Astrocyte (in vitro differentiated cells and primary cell): Measurements from ENCODE around the gene CACNA1C. TPM values are rescaled to one million over a fixed set of nuclear protein-coding genes. Genes with fewer than 3 reads are reported as not detected.

ENCODE experiments used
- DNase-seq: peaks from one replicate; pipeline ENCODE4 v3.0.0-alpha.2; 2010; ENCODE audit warnings: low read depth
- FAIRE-seq: peaks from 2 replicates; lab custom pipeline; 2011; peaks lifted over from hg19 to GRCh38; lab: Jason Lieb, UNC
- H2AFZ ChIP-seq: 2 replicates; pipeline ENCODE4 v1.6.0; 2012; ENCODE audit warnings: low read depth, low read length, inconsistent platforms
- H3K27ac ChIP-seq: 2 replicates; pipeline ENCODE4 v1.5.1; 2011; ENCODE audit warnings: low read depth, low read length, inconsistent platforms
- H3K27me3 ChIP-seq: 2 replicates; pipeline ENCODE4 v1.6.0; 2011; ENCODE audit warnings: low read length, inconsistent platforms; ENCODE audit not compliant: insufficient read depth
- H3K36me3 ChIP-seq: 2 replicates; pipeline ENCODE4 v1.5.1; 2011; ENCODE audit warnings: low read length, inconsistent platforms; ENCODE audit not compliant: insufficient read depth
- H3K4me1 ChIP-seq: 2 replicates; pipeline ENCODE4 v1.5.1; 2011; ENCODE audit warnings: low read length, inconsistent platforms; ENCODE audit not compliant: insufficient read depth
- H3K4me2 ChIP-seq: 2 replicates; pipeline ENCODE4 v1.6.0; 2012; ENCODE audit warnings: low read length, inconsistent platforms
- H3K4me3 ChIP-seq: 2 replicates; pipeline ENCODE4 v1.5.1; 2011; ENCODE audit warnings: low read depth, mild to moderate bottlenecking, low read length, inconsistent platforms; ENCODE audit not compliant: insufficient read depth
- H3K79me2 ChIP-seq: 2 replicates; pipeline ENCODE4 v1.6.0; 2012; ENCODE audit warnings: mild to moderate bottlenecking, low read length, inconsistent platforms; ENCODE audit not compliant: insufficient read depth
- H3K9ac ChIP-seq: 2 replicates; pipeline ENCODE4 v1.6.0; 2012; ENCODE audit warnings: mild to moderate bottlenecking, low read length, inconsistent platforms
- H3K9me3 ChIP-seq: 2 replicates; pipeline ENCODE4 v1.5.1; 2012; ENCODE audit warnings: low read depth, mild to moderate bottlenecking, low read length, inconsistent platforms; ENCODE audit not compliant: insufficient read depth
- H4K20me1 ChIP-seq: 2 replicates; pipeline ENCODE4 v1.6.0; 2012; ENCODE audit warnings: low read length, inconsistent platforms; ENCODE audit not compliant: insufficient read depth
- H3K27ac Mint-ChIP-seq: one replicate; pipeline ENCODE4 v1.8.0; 2021; ENCODE audit warnings: mild to moderate bottlenecking, mixed read lengths; ENCODE audit not compliant: unreplicated experiment
- H3K27me3 Mint-ChIP-seq: one replicate; pipeline ENCODE4 v1.8.0; 2021; ENCODE audit warnings: low read depth, mixed read lengths; ENCODE audit not compliant: unreplicated experiment
- H3K36me3 Mint-ChIP-seq: one replicate; pipeline ENCODE4 v1.8.0; 2021; ENCODE audit warnings: low read depth, mixed read lengths; ENCODE audit not compliant: unreplicated experiment
- H3K4me1 Mint-ChIP-seq: one replicate; pipeline ENCODE4 v1.8.0; 2021; ENCODE audit warnings: low read depth, mixed read lengths; ENCODE audit not compliant: unreplicated experiment
- H3K4me3 Mint-ChIP-seq: one replicate; pipeline ENCODE4 v1.8.0; 2021; ENCODE audit warnings: mild to moderate bottlenecking, moderate library complexity, mixed read lengths; ENCODE audit not compliant: unreplicated experiment
- H3K9me3 Mint-ChIP-seq: one replicate; pipeline ENCODE4 v1.8.0; 2021; ENCODE audit warnings: mild to moderate bottlenecking, mixed read lengths; ENCODE audit not compliant: unreplicated experiment
- EZH2 ChIP-seq: IDR thresholded peaks from 2 replicates; pipeline ENCODE4 v1.6.1; 2012; ENCODE audit warnings: mild to moderate bottlenecking, low read length, inconsistent platforms; ENCODE audit not compliant: insufficient read depth
- total RNA-seq: library from RNA; stranded (reverse); gene quantifications from 2 replicates; pipeline ENCODE4 v1.2.1, GENCODE V29; 2021
- TF ChIP-seq, protein P1 (sequence below): IDR thresholded peaks from 2 replicates; pipeline ENCODE4 v1.5.1; 2011; ENCODE audit warnings: low read depth, mild to moderate bottlenecking, inconsistent platforms, low read length, moderate library complexity; ENCODE audit not compliant: insufficient read depth

CACNA1C gene
- total RNA-seq, 1 donor from 2014 or later = 2.1 TPM

DNA sequence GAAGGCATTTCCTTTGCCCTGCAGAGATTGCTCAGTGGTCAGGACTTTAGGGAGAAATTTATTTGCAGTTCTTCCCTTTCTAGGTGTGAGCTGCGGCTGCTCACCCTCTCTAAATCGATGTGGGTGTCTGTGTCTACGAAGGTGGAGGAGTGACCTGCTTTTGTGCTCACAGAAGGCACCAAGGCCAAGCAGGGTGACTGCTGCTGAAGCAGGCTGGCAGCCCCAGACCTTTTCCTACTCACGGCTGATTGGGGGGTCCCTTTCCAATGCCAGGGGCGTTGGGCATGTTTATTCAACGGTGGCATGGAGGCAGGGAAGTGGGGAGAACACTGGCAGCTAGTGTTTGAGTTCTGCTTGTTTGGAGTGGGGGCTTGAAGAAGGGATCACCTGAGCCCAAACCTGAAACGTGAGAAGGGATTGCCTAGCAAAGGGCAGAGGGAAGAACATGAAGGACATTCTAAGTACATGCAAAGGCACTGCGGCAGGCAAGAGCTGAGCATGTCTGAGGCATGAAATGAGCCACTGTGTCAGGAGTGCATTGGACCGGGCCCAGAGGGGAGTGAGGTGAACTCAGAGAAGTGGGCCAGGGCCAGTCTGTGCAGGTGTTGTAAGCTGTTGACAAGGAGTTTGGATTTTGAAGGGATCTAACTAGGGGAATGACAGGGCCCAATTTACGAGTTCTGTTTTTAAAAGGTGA lies 56.3 kb downstream of the CACNA1C start:
- peaks cover 18% of the 10 kb centered on the region for H4K20me1 ChIP-seq
- no peaks in the 10 kb centered on the region for H3K79me2 ChIP-seq
- TF ChIP-seq, protein P1, sequence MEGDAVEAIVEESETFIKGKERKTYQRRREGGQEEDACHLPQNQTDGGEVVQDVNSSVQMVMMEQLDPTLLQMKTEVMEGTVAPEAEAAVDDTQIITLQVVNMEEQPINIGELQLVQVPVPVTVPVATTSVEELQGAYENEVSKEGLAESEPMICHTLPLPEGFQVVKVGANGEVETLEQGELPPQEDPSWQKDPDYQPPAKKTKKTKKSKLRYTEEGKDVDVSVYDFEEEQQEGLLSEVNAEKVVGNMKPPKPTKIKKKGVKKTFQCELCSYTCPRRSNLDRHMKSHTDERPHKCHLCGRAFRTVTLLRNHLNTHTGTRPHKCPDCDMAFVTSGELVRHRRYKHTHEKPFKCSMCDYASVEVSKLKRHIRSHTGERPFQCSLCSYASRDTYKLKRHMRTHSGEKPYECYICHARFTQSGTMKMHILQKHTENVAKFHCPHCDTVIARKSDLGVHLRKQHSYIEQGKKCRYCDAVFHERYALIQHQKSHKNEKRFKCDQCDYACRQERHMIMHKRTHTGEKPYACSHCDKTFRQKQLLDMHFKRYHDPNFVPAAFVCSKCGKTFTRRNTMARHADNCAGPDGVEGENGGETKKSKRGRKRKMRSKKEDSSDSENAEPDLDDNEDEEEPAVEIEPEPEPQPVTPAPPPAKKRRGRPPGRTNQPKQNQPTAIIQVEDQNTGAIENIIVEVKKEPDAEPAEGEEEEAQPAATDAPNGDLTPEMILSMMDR = no peak
- no peak for TF ChIP-seq EZH2
- no peak overlapping the region for H3K4me2 ChIP-seq
- no peak overlapping the region for H3K4me3 ChIP-seq
- DNase-seq (no peak), FAIRE-seq (no peak)
- H3K27me3 ChIP-seq = no peaks in the 10 kb centered on the region
- no peak overlapping the region for H3K4me3 Mint-ChIP-seq
- no peak overlapping the region for H3K27ac ChIP-seq
- H3K36me3 ChIP-seq = no peaks in the 10 kb centered on the region
- no peak overlapping the region for H2AFZ ChIP-seq
- no peaks in the 10 kb centered on the region for H3K9me3 ChIP-seq
- H3K4me1 ChIP-seq = no peaks in the 10 kb centered on the region
- H3K9me3 Mint-ChIP-seq = peaks cover 5% of the 10 kb centered on the region
- no peak overlapping the region for H3K9ac ChIP-seq
- no peak overlapping the region for H3K27ac Mint-ChIP-seq
- H3K27me3 Mint-ChIP-seq = peaks cover 26% of the 10 kb centered on the region
- peaks cover 5% of the 10 kb centered on the region for H3K36me3 Mint-ChIP-seq
- H3K4me1 Mint-ChIP-seq = peaks cover 2% of the 10 kb centered on the region

DNA sequence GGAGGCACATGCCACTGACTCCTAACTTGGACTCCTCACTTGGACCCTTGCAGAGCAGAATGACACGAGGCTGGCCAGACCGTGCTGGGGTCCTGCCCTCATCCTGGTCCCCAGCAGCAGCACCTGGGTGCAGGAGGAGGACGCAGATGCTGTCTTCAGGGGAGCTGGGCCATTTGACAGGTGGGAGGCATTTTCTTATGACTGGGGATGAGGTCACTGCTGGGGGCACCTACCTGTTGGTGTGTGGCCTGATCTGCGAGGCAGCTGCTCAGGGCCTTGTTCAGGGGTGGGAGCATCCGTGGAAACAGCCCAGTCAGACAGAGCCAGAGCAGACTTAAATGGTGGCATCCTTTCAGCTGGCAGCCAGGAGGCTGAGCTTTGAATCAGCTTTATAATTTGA lies 57.3 kb downstream of the CACNA1C start:
- Histone ChIP-seq H2AFZ (no peak overlapping the region), H3K9ac (no peak overlapping the region), H3K27me3 (no peaks in the 10 kb centered on the region), H3K4me1 (no peaks in the 10 kb centered on the region), H3K9me3 (no peaks in the 10 kb centered on the region), H3K79me2 (no peaks in the 10 kb centered on the region), H3K36me3 (no peaks in the 10 kb centered on the region), H3K4me2 (no peak overlapping the region), H3K4me3 (no peak overlapping the region), H3K27ac (no peak overlapping the region), H4K20me1 (peaks cover 12% of the 10 kb centered on the region)
- Mint-ChIP-seq H3K27ac (no peak overlapping the region), H3K9me3 (peaks cover 3% of the 10 kb centered on the region), H3K4me1 (peaks cover 2% of the 10 kb centered on the region), H3K4me3 (no peak overlapping the region), H3K27me3 (peaks cover 19% of the 10 kb centered on the region), H3K36me3 (peaks cover 2% of the 10 kb centered on the region)
- DNase-seq = no peak
- TF ChIP-seq, protein P1 = no peak
- no peak for TF ChIP-seq EZH2
- FAIRE-seq = no peak
